AG04450 (cell line): ENCODE data around the gene PLA2G1B. TPM values are rescaled to one million over a fixed set of nuclear protein-coding genes. Genes with fewer than 3 reads are reported as not detected.

ENCODE experiments used
- CTCF ChIA-PET: fragments of 300-600, 350-600 bp; formaldehyde crosslinking; extraction: SDS; loops from one replicate; lab custom pipeline; 2022; ENCODE audit warnings: antibody characterized with exemption, inconsistent platforms; lab: Charles Lee
- POLR2A ChIA-PET: fragments of 350-600 bp; formaldehyde crosslinking; extraction: SDS; loops from one replicate; lab custom pipeline; 2021; ENCODE audit warnings: antibody characterized with exemption, inconsistent platforms; lab: Yijun Ruan, JAX
- DNase-seq: peaks from one replicate; pipeline ENCODE4 v3.0.0-alpha.2; 2011; ENCODE audit warnings: low read depth, low spot score
- H3K27ac ChIP-seq: one replicate; pipeline ENCODE4 v1.5.1; 2012; ENCODE audit warnings: low read depth, low read length, control low read depth
- H3K27me3 ChIP-seq: one replicate; pipeline ENCODE4 v1.6.0; 2012; ENCODE audit warnings: low read length; ENCODE audit not compliant: control insufficient read depth, insufficient read depth
- H3K4me3 ChIP-seq: 2 replicates; pipeline ENCODE4 v1.5.1; 2011; ENCODE audit warnings: mild to moderate bottlenecking, low read depth, low read length, control low read depth
- H3K9me3 ChIP-seq: 2 replicates; pipeline ENCODE4 v1.5.1; 2012; ENCODE audit warnings: low read length; ENCODE audit not compliant: control insufficient read depth, insufficient read depth
- polyA plus RNA-seq: library from polyadenylated mRNA; depleted of rRNA; stranded (reverse); fragments of >200 nt; gene quantifications from 2 replicates; pipeline ENCODE4 v1.2.3, GENCODE V29; 2011
- TF ChIP-seq, protein P1 (sequence below): IDR thresholded peaks from 2 replicates; pipeline ENCODE4 v1.5.1; 2011; ENCODE audit warnings: low read depth, low read length, control low read depth, inconsistent platforms

Gene PLA2G1B
- polyA plus RNA-seq, 1 experiment: 0.41 TPM

DNA sequence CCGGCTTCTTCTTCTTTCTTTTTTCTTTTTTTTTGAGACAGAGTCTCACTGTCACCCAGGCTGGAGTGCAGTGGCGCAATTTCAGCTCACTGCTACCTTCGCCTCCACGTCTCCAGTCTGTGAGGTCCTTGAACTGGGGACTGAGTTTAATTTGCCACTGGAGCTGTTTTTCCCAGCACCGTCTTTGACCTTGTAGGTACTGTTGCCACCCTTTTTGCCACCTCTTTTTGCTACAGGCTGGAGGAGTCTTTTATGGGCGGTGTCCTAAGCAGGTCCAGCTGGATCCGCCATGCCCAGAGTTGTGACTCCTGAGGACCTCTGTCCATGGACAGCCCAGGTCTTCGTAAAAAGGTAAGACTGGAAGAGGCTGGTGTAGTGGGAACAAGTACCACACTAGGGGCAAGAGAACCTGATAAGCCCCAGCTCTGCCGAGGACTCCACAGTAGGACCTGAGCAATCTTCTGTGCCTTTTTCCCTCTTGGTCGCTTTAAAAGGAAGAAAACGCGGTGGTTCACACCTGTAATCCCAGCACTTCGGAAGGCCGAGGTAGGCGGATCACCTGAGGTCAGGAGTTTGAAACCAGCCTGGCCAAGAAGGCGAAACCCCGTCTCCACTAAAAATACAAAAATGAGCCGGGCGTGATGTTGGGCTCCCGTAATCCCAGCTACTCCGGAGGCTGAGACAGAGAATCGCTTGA is 36.8 kb downstream of the PLA2G1B start:
- DNase-seq: no peak
- CTCF ChIA-PET: interaction anchor here (0.6 to 4.8 kb wide), 9 partner anchors 11 to 94 kb away, joined by 3 to 68 read pairs (median 4); partner anchors contain the start of genes PXN and SIRT4

DNA sequence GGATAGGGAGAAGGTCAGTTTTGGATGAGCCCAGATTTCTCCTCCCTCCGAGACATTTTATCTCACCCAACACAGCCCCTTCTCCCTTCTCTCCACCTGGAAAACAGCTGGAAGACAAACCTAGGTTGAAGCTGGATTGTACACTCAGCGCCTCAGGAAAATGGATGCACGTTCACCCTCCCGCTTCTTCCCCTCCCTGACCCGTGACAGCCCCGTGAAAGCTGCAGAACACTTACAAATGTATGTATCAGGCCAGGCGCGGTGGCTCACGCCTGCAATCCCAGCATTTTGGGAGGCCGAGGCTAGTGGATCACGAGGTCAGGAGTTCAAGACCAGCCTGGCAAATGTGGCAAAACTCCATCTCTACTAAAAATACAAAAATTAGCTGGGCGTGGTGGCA is 40.1 kb downstream of the PLA2G1B start:
- H3K4me3 ChIP-seq: no peak overlapping the region
- CTCF ChIA-PET: interaction anchor here (0.8 to 4.1 kb wide), 4 partner anchors 15 to 86 kb away, joined by 3 to 31 read pairs (median 13); partner anchors contain the start of genes PXN and SIRT4
- TF ChIP-seq, protein P1, sequence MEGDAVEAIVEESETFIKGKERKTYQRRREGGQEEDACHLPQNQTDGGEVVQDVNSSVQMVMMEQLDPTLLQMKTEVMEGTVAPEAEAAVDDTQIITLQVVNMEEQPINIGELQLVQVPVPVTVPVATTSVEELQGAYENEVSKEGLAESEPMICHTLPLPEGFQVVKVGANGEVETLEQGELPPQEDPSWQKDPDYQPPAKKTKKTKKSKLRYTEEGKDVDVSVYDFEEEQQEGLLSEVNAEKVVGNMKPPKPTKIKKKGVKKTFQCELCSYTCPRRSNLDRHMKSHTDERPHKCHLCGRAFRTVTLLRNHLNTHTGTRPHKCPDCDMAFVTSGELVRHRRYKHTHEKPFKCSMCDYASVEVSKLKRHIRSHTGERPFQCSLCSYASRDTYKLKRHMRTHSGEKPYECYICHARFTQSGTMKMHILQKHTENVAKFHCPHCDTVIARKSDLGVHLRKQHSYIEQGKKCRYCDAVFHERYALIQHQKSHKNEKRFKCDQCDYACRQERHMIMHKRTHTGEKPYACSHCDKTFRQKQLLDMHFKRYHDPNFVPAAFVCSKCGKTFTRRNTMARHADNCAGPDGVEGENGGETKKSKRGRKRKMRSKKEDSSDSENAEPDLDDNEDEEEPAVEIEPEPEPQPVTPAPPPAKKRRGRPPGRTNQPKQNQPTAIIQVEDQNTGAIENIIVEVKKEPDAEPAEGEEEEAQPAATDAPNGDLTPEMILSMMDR: no peak
- no peak overlapping the region for H3K27ac ChIP-seq
- no peak for DNase-seq
- POLR2A ChIA-PET: no interaction called here
- H3K9me3 ChIP-seq: no peaks in the 10 kb centered on the region
- H3K27me3 ChIP-seq: no peaks in the 10 kb centered on the region

More for the DNA sequence above, 36.8 kb downstream of the PLA2G1B start:
- H3K27me3 ChIP-seq: no peaks in the 10 kb centered on the region
- no peaks in the 10 kb centered on the region for H3K9me3 ChIP-seq
- H3K27ac ChIP-seq: peak overlapping the region; percentile 73
- TF ChIP-seq, protein P1: no peak
- H3K4me3 ChIP-seq: peak overlapping the region; percentile 40
- POLR2A ChIA-PET: interaction anchor here (0.6 to 4.9 kb wide), 30 partner anchors 11 to 1286 kb away, joined by 3 to 245 read pairs (median 6); partner anchors contain the start of genes COQ5, PXN, RAB35 and RPLP0

DNA sequence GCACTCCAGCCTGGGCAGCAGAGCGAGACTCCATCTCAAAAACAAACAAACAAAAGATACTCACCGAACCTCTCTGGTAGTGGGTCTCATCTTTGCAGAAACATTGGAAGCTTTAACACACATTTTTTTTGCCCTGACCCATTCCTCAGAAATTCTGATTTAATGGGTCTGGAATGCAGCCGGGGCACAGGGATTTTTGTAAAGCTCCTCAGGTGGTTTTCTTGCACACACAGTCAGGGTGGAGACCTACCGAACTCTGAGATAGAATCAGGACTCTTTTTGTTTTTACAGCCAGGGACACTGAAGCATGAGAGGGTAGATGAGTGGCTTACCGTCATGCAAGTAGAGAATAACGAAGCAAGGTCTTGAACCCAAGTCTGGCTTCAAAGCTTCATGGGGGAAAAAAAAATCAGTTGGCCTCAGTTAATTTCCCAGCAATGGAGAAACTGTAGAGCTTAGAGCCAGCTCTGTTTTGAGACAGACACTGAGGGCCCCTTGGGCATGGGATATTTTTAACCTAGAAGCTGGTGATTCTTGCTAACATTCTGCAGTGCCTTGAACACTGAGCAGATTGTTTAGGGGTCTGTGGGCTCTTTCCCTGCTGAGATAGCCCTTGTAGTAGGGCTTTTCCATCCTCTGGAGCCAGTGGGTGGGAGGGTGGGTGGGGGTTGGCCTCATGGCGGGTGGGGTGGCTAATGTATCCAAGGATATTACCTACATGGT is 40.6 kb downstream of the PLA2G1B start:
- no peak overlapping the region for H3K4me3 ChIP-seq
- no peaks in the 10 kb centered on the region for H3K27me3 ChIP-seq
- no peak overlapping the region for H3K27ac ChIP-seq
- DNase-seq: no peak
- H3K9me3 ChIP-seq: no peaks in the 10 kb centered on the region; the same call in 1 of the 2 replicates
- ChIA-PET CTCF (interaction anchor here (0.7 to 4.1 kb wide), 7 partner anchors 13 to 86 kb away, joined by 3 to 31 read pairs (median 8); partner anchors contain the start of genes PXN, RPLP0 and SIRT4), POLR2A (interaction anchor here (2.2 kb wide), 1 partner anchor 86 kb away, joined by 18 read pairs; the partner anchor contains the start of gene RPLP0)
- TF ChIP-seq, protein P1: no peak

DNA sequence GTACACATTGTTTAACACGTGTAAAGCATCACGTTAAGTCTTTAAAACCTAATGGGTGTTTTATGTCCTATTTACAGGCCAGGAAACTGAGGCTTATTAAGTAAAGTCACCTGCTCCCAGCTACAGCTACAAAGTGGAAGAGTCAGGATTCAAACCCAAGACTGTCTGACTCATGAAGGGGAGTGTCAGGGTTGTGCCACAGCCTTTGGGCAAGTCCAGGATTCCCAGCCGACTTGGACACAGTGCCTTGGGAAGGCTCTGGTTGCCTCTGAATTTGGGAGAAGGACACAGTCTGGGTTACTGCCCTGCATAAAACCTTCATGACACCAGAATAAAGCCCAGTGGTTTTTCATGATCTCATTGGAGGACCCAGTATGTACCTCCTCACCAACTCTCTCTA is 43.2 kb downstream of the PLA2G1B start:
- no peak for DNase-seq
- H3K27me3 ChIP-seq: no peaks in the 10 kb centered on the region
- no peak overlapping the region for H3K27ac ChIP-seq
- H3K4me3 ChIP-seq: no peak overlapping the region
- H3K9me3 ChIP-seq: no peaks in the 10 kb centered on the region; the same call in 1 of the 2 replicates
- TF ChIP-seq, protein P1: no peak
- ChIA-PET CTCF (interaction anchor here (0.8 to 4.5 kb wide), 3 partner anchors 18 to 83 kb away, joined by 8 to 28 read pairs (median 18); partner anchors contain the start of genes PXN and RPLP0), POLR2A (interaction anchor here (0.9 kb wide), 1 partner anchor 83 kb away, joined by 3 read pairs; the partner anchor contains the start of gene RPLP0)
